Activated effector memory CD4-positive, alpha-beta T cell treated with Interleukin-2 at 50 U/mL for 16 hours (primary cell): ENCODE results near the gene C1R.
A peak's percentile ranks its signal among the peaks of the same experiment; 100 is the strongest.

ENCODE experiments used
- DNase-seq: peaks from one replicate; pipeline ENCODE4 v3.0.0-alpha.2; 2020

The C1R gene

DNA sequence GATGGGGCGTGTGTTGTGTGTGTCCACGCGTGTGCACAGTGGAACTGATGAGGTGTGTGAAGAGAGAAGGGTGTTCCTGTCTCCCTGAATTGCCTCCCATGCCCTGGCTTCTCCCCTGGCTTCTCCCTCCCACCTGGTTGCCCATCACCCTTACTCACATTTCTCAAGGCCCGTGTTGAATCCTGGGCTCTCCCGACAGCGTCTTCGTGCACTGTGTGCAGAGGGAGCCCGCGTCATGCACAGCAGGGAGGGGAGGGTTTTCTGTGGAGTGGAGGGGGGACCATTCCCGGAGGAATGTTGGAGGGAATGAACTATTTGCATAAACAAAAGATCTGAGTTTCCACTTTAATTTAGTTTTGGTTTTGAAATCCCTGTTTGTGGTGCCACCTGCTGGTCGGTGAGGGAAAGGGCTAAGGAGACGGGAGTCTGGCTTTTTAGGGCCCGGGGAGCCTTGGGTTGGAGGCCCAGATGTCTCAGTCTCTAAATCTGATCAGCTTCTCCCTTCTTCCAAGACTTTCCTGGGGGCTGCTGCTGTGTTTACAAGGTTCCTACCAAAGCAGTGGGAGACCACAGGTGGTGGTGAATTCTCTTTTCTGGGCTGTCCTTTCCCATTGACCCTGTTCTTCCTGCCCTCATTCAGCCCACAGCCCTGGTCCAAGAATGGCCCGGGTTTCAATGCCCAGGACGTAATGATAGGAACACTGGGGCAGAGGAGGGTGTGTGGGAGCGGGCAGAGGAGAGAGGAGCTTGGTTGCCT is at the start of gene C1R:
Gene C1R (minus strand): TSS at position 217 of the 757 bp plus-strand sequence. CDS start 57 bp downstream, at position 160.
- peak; percentile 47 for DNase-seq

DNA sequence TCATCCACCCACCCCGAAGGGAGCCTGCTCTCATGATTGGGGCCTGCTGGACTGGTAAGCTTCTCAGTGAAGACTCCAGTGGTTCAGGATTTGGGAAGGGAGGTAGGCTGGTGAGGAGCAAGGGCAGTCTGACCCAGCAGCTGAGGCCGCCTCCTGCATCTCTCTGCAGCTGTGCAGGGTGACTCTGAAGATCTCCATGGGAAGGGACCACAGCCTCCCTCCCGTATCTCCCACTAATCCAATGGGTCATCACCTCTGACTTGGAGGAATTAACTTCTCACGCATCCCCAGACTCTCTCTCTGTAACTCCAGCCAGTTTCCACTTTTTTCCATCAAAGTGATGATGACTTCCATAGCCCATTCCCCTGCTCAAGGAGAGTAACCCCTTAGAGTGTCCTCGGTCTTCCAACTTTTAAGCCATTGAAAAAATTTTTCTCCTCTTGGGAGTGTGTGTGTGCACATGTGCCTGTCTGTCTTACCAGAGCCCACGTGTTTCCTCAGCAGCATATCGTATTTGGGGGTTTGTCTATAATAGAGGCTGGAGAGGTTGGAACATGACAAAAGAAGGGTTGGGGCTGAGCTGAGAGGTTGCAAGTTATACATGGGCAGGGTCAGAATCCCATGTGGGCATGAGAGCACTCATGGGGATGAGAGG is 49.2 kb upstream of the C1R start:
- DNase-seq, result no peak

- DNase-seq, result no peak
Observed at GRCh38 chr12:7139200-7139599, 47.0 kb upstream of the C1R start.

DNA sequence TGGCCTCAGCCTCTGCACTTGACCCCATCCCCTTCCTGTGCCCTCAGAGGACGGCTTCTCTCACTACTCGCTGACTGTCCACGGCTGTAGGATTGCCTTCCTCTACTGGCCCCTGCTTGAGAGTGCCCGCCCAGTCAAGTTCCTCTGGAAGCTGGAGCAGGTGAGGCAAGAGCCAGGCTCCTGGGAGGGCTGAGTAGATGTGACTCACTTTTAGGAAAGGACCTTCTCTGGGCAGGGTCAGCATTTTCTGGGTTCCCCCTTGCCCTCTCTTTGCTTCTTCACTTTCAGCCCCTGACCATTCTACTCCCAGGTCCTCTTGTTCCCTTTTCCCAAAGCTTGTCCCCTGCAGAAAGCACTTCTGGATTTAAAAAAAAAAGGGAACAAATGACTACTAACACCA is 45.7 kb upstream of the C1R start:
- no peak for DNase-seq

DNA sequence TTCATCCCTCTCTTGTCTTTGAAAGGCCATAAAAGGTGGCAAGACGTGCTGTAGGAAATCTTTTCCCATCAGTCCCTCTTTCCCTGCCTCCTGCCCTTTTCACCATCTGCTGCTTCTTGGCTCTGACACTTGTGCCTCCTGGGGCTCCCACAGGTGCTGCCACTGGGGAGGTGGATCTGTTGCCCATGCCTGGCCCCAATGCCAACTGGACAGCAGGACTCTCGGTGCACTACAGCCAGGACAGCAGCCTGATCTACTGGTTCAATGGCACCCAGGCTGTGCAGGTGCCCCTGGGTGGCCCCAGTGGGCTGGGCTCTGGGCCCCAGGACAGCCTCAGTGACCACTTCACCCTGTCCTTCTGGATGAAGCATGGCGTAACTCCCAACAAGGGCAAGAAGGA is 44.4 kb upstream of the C1R start:
- no peak for DNase-seq

- DNase-seq, result no peak
Observed at GRCh38 chr12:7136071-7136470, 43.8 kb upstream of the C1R start.

GRCh38 chr12:7134396-7135166 is 42.3 kb upstream of the C1R start:
- DNase-seq, result no peak

DNA sequence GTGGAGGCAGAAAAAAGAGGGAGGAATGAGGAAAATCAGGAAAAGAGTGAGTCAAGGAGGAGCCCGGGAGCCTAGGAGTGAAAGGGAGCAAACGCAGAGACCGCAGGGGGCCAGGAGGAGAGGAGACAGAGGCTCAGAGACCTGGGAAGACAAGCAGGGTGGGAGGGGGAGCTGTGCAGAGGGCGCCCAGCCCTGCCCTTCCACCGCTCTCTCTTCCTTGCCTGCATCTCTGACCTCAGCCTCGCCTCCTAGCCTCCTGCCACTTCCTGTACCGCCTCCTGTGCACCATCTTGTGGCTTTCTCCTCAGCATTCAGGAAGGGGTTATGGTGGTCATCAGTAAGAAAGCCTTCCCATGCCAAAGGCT is 39.2 kb upstream of the C1R start:
- DNase-seq, result peak; percentile 25

- peak; percentile 44 for DNase-seq
Observed at GRCh38 chr12:7130701-7131501, 38.7 kb upstream of the C1R start.

DNA sequence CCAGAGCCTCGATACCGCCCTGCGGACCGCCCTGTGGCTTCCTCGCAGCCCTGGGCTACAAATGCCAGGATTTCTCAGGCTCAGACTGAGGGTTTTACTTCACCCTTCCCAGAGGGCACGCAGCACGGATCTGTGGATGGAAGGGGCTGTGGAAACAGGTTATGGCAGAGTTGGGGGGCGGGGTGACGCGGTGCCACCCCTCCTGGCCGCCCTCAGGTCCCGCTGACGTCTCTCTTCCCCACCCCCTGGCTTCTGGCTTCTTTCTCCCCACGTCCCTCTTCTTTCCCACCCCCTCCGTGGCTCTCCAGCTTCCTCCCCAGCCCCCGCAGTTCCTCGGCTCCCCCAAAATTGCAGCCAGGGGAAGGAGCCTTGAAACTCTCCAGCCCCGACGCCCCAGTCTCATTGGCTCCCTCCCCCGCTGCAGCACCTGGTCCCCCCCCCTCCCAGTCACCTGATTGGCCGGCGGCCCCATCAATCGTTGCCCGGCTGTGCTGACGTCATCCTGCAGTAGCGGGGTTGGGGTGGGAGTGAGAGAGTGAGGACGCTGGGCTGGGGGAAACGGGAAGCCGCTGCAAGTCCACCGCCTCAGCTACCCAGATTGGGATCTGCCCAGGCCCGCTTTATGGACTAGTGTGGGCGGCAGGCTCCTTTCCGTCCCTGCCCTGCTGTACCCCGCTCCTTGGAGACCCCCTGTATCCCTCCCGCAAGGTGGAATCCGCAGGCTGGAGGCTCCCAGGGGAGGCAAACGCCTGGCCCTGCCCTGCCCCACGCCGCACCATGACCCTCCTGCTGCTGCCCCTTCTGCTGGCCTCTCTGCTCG is 37.8 kb upstream of the C1R start, which contains the start of gene CLSTN3:
Gene CLSTN3 (plus strand): TSS at position 500 of the 820 bp plus-strand sequence. CDS start 278 bp downstream, at position 778.
- peak; percentile 78 for DNase-seq

DNA sequence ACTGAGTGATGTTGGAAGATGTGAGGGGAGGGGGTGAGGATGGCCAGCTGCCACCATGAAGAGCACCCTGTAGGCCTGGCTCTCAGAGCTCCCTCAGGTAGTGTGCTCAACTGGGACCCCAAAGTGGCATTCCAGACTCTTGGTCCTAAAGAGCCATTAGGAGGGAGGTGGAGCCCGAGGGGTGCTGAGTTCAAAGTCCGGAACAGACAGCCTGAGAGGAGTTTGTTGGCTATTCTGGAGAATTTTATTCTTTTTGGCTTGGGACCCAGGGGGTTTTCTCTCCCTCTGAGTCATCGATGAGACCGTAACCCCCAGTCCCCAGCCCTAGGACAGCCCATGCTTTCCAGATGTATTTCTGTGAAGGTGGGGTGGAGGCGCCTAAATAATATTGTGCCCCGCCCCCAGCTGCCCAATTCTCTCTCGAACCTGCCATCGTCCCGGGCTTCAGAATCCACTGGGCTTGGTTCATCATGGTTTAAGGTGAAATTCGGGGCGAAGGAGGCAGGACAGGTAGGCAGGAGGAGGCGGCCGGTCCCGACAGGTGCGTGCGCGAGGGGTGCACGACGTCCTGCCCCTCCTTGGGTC is 37.1 kb upstream of the C1R start:
- DNase-seq, result no peak

GRCh38 chr12:7128681-7129286 is 36.5 kb upstream of the C1R start, which contains the start of gene RBP5:
TSS of gene RBP5 (minus strand) at chr12:7128889. CDS start at chr12:7128775, 114 bp downstream.
- DNase-seq, result no peak

- no peak for DNase-seq
Observed at GRCh38 chr12:7127916-7128626, 35.8 kb upstream of the C1R start.

GRCh38 chr12:7125632-7126227 is 33.5 kb upstream of the C1R start:
- no peak for DNase-seq

- no peak for DNase-seq
Observed at GRCh38 chr12:7123806-7124522, 31.7 kb upstream of the C1R start.

DNA sequence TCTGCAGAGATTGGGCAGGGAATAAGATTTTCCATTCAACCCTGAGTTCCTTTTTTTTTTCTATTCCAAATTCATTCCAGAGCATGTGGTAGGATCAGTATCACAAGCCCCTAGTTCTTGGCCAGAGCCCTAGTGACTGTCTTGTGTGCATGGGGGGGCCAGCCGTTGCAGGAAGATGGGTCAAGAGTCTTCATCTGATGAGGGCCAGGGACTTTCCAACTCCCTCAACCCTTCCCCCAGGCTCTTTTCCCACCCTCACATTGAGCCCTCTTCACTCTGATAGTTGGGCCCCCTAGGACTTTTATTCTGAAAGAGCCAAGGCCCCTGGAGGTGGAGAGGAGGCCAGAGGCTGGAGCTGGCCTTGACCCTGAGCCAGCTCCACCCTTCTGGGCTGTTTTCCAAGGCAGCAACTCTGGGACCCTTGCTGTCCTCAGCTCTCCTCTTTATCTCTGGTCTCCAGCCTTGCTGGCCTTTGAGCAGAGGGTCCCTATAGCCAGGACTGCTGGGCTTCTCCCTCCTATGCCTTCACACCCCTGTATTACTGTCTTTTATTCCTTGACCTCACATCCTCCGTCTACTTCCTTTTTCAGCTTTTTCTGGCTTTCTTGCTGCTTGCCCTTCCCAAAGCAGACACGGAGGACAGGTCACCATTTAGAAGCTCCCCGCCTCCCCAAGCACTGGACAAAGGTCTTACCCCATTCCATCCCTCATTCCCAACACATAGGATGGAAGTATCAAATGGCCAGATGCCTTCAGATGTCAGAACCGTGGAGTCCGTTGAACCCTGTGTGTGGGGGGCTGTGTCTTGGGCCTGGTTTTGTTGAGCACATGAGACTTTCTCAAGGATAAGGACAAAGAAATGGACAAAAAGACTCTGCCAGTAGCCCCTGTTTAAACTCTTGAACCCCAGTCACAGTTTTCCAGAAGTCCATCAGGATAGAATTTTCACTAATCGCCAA is 30.8 kb upstream of the C1R start:
- no peak for DNase-seq

DNA sequence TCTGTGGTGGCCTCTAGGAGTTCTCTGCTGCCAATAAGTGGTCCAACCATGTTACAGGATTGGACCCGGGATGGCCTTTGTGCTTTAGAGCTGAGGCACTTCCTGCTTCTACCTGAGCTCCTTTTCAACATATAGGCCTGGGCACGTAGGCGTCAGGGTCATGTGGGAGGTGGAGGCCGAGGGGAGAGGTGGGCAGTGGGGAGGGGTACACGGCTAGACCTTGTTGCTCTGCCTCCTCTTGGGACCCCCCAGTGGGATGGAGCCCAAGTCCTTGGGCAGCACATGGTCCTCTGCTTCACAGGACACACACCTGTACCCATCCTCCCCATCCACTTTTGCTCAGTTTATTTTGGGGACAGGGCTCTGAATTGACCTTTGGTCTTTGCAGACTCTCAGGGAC is 29.1 kb upstream of the C1R start:
- no peak for DNase-seq

GRCh38 chr12:7120166-7120565 is 27.9 kb upstream of the C1R start:
- DNase-seq, result no peak
